GM21528 (cell line): Measurements from ENCODE around the gene SLC26A8.
"Not testable (repeated sequence)": the region's sequence is repeated elsewhere in the genome, so short reads cannot be mapped to it uniquely, and the experiment has no call there.

Experiments
- ATAC-seq: cut with Tn5 transposase; IDR thresholded peaks from one replicate; pipeline ENCODE4 v1.9.1; 2021; ENCODE audit warnings: mild to moderate bottlenecking, moderate library complexity; ENCODE audit not compliant: unreplicated experiment, low FRiP score

SLC26A8 gene

DNA sequence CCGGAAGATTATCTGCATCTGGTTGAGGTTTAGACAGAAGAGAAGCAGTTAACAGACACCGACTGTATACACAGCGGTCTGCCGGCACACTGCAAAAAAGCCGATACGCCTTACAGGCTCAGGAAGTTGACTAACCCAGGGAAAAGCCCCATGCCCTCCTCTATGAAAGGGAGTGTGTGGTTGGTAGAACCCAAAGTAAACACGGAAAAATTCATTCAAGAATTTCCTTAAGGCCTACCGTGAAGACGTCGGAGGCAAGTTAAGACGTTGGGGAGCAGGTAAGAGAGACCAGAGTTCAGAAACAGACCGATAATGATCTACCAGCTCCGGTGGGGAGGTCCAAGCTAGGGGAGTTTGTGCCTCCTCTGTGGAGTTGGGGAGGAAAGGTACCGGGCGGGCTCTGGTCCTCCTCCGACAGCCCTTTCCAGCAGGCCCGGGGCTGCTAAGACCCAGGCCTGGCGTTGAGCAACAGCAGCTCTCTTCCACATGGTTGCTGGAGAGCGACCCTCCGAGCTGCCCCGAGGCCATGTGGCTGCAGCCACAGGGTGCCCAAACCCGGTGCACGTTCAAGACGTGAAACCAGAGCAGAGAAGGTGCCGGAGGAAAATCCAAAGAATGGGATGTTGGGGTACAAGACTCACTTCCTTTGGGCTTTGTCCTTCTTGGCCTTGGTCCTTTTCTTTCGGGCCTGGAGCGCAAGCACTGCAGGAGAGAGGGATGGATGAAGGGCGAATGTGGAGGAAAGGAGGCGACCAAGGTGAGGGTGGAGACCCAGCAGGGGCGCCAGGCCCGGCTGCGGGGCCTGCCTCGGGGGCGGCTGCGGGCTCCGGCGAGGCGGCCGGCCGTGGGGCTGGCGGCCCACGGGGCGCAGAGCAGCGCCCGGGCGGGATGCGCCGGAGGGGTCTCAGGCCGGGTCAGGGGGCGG, 104.4 kb downstream of the SLC26A8 start:
- ATAC-seq, result peak; percentile 28

DNA sequence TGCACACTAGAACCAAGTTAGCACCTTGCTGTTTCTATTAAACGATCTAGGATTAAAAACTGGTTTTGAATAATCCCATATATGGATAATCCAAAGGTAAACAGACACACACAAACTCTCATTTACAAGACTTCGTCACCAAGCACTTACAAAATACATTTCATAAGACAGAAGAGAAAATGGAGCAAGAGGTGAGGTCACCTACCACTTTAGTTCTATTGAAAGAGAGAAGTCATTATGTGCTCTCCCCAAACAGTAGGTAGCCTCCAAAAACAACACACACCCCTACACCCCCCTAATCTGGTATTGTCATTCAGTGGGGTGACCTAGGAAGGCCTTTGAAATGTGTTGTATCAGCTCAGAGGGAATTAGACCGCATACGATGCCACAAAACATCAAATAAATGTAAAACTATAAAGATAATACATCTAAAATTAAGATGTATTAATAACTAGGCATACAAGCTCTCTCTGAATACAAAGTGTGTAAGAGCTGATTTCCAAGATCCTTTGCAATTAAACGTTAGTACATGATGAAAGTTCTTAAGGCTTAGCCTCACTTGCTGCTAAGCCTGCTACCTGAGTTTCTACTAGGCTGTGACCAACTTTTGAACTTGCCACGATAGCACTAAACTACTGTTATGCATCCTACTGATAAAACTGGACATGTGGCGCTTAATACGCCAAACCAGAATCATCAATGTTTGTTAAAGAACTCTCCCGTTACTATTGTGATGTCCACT, 105.2 kb downstream of the SLC26A8 start:
- no peak for ATAC-seq

DNA sequence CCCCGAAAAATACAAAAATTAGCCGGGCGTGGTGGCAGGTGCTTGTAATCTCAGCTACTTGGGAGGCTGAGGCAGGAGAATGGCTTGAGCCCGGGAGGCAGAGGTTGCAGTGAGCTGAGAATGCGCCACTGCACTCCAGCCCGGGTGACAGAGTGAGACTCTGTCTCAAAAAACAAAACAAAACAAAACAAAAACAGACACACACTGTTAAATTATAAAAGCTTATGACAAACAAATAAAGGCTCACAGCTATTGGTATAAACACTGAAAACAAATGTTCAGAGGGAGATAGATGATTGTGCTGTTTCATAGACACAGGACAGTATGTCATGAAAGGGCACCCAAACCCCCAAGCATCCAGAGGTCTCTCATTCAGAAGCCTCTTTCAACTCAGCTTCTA, 107.5 kb downstream of the SLC26A8 start:
- ATAC-seq, result not testable (repeated sequence)

DNA sequence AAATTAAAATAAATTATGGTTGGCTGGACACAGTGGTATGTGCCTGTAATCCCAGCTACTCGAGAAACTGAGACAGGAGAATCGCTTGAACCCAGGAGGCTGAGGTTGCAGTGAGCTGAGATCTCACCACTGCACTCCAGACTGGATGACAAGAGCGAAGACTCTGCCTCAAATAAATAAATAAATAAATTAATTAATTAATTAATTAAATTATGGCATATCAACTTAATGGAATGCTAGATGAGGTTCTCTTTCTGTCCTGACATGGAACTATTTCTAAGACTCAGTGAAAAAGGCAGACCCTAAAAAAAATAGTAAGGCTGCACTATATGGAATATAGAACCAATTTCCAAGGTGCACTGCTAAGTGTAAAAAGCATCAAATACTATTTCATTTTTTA, 108.4 kb downstream of the SLC26A8 start:
- ATAC-seq, result no peak

DNA sequence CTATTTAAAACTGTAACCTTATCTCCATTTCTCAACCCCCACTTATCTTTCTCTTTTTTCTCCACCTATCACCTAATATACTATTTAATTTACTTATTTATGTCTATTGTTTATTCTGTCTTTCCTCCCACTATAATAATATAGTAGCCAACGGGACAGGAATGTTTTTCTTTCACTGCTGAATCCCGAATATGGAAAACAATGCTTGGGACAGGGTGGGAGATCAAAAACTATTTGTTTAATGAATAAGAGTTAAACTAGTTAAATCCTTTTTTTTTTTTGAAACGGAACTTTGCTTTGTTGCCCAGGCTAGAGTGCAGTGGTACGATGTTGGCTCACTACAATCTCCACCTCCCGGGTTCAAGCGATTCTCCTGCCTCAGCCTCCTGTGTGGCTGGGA, 109.9 kb downstream of the SLC26A8 start:
- ATAC-seq, result no peak

DNA sequence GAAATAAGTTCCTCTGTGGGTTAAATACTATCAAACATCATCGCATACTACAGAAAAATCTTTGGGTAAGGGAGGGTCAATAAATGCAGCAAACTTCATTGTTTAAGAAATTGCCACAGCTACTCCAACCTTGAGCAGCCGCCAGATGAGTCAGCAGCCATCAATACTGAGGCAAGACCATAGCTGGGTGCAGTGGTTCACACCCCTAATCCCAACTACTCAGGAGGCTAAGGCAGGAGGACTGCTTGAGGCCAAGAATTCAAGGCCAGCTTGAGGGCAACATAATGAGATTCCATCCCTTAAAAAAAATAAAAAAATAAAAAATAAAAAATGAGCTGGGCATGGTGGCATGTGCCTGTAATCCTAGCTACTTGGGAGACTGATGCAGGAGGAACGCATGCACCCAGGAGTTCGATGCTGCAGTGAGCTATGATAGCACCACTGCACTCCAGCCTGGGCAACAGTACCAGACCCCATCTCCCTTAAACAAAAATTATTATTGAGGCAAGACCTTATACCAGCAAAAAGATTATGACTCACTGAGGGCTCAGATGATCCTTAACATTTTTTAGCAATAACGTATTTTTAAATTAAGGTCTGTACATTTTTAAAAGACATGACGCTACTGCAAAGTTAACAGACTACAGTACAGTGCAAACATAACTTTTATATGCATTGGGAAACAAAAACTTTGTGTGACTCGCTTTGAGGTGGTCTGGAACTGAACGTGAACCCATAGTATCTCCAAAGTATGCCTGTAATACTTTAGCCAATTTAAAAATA, 112.4 kb downstream of the SLC26A8 start:
- ATAC-seq, result no peak

DNA sequence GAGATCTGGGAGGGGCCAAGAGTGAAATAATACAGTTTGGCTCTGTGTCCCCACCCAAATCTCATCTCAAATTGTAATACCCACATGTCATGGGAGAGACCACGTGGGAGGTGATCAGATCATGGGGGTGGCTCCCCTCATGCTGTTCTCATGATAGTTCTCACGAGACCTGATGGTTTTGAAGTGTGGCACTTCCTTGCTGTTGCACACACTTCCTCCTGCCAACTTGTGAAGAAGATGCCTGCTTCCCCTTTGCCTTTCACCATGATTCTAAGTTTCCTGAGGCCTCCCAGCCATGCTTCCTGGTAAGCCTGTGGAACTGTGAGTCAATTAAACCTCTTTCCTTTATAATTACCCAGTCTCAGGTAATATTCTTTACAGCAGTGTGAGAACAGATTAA, 114.9 kb downstream of the SLC26A8 start:
- not testable (repeated sequence) for ATAC-seq

DNA sequence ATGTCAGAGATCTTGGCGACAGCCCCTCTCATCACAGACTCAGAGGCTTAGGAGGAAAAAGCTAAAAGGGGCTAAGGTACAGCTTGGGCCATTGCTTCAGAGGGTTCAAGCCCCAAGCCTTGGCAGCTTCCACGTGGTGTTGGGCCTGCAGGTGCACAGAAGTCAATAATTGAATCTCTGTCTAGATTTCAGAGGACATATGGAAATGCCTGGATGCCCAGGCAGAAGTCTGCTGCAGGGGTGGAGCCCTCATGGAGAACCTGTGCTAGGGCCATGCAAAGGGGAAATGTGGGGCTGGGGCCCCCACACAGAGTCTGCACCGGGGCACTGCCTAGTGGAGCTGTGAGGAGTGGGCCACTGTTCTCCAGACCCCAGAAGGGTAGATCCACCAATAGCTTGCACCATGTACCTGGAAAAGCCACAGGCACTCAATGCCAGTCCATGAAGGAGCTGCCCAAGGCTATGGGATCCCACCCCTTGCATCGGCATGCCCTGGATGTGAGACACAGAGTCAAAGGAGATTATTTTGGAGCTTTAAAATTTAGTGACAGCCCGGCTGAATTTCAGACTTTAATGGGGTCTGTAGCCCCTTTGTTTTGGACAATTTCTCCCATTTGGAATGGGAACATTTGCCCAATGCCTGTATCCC, 115.6 kb downstream of the SLC26A8 start:
- not testable (repeated sequence) for ATAC-seq

DNA sequence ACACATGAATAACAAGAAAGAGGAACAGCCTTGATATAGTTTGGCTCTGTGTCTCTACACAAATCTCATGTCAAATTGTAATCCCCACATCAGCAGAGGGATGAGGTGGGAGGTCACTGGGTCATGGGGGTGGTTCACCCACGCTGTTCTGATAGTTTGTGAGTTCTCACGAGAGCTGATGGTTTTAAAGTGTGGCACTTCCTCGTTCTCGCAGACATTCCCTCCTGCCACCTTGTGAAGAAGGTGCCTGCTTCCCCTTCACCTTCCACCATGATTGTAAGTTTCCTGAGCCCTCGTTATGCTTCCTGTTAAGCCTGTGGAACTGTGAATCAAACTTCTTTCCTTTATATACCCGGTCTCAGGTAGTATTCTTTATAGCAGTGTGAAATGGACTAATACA, 116.7 kb downstream of the SLC26A8 start:
- no peak for ATAC-seq

DNA sequence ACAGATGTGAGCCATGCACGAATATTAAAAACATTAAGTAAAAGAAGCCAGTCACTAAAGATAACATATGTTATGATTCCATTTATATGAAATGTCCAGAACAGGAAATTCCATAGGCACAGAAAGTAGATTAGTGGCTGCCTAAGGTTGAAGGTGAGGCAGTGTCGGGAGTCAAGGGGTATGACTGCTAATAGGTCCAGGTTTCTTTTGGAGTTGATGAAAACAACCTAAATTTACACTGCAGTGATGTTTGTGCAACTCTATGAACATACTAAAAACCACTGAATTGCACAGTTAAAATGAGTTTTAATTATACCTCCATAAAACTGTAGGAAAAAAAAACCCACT, 118.0 kb downstream of the SLC26A8 start:
- ATAC-seq, result no peak

DNA sequence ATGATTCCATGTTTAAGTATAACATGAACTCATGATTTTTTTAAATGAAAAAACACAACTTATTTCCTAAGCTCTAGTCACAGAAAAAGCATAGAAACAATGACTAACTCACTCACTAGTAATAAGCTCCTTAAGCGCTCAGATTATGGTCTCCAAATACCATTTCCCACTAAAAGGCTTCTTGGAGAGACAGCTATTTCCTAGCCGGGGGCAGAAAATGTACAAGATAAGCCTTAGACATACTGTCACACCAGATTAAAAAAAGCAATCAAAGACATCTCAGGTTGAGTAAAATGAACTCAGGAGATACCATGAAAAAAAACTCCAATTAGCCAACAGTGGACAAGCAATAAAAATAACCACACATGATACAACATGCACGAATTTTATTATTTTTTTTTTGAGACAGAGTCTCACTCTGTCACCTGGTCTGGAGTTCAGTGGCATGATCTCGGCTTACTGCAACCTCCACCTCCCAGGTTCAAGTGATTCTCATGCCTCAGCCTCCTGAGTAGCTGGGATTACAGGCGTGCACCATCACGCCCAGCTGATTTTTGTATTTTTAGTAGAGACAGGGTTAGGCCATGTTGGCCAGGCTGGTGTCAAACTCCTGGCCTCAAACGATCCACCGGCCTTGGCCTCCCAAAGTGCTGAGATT, 118.5 kb downstream of the SLC26A8 start:
- no peak for ATAC-seq

DNA sequence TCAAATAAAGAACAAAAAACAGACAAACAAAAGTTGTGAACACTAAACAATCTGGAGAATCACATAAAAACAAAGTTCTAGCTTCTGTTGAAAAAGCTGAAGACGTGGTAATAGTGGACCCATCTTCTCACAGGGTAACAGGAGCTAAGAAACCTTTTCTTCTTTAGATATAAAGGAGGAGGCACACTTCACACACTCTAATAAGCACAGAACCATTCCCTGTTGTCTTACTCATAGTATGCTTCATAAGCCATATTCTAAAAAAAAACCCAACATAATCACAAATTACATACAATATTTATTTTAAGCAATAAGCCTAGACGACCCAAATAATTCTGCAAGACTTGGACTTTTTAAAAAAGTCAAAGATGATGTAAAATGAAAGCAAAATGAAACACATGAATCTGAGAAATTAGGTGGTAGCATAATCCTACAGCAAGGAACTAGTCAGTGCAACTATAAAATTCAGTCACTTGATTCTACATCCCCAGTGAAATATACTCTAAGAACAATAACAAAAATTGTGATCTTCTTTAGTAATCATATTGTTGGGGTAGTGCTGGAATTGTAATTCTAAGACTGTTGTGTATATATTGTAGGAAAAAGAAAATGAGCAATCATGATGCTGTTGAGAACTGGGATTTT, 119.2 kb downstream of the SLC26A8 start:
- ATAC-seq, result no peak

DNA sequence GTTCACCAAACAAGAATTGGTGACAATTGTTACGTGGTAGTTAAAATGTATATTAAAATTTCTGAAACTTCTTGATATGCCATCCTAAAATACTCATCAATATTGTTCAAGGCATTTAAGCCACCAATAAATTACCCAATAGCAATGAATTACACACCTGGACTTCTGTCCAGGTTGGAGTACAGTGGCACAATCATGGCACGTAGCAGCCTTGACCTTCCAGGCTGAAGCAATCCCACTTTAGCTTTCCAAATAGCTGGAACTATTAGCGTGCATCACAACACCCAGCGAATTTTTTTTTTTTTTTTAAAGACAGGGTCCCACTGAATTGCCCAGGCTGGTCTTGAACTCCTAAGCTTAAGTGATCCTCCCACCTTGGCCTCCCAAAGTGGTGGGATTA, 120.8 kb downstream of the SLC26A8 start:
- no peak for ATAC-seq

DNA sequence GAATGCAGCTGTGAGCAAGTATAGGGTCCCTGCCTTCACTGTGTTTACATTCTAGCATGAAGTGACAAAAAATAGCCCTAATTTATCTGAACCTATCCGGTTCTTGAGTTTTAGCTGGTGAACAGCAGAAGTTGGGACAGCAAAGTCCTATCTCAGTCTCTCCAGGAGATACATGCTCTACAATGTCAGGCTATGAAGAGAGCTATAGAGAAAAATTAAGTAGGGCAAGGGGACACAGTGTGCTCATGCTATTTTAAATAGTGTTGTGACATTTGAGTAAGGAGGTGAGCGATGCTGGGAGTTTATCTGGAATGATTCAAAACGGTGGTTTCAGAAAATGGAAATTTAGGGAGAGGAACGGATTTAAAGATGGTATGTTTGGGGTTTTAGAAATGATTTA, 124.0 kb downstream of the SLC26A8 start:
- no peak for ATAC-seq

DNA sequence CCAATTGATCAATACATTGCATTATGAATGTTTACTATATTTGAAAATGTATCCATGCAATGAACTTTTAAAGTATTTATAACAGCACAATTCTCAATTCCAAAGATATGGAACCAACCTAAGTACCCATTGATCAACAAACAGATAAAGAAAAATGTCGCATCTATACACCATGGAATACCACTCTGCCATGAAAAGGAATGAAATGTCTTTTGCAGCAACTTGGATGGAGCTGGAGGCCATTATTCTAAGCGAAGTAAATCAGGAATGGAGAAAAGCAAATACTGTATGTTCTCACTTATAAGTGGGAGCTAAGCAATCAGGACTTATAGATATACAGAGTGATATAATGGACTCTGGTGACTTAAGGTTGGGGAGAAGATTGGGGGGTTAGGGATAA, 126.4 kb downstream of the SLC26A8 start:
- no peak for ATAC-seq

DNA sequence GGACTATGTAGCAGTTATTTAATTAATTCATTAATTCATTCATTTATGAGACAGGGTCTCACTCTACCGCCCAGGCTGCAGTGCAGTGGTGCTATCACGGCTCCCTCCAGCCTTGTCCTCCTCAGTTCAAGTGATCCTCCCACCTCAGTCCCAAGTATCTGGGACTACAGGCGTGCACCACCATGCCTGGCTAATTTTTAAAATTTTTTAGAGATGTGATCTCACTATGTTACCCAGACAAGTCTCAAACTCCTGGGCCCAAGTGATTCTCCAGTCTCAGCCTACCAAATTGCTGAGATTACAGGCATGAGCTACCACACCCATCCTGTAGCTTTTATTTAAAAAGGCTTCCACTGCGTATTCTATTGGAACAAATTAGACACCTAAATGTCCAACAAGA, 127.0 kb downstream of the SLC26A8 start:
- no peak for ATAC-seq

DNA sequence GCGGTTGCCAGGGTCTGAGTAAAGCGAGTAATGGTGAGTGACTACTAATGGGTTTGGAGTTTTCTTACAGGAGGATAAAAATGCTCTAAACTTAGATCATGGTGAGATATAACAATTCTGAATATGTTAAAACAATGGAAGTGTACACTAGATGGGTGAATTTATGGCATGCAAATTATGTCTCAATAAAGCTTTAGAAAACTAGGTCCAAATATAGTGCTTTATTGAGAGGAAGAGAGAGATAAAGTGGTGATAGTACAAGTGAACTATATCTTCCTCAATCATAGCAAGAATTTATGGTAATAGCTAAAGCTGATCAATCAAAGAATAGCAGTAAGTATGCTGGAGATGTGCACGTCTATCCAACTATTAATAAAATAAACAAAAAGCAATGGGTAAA, 127.4 kb downstream of the SLC26A8 start:
- no peak for ATAC-seq

DNA sequence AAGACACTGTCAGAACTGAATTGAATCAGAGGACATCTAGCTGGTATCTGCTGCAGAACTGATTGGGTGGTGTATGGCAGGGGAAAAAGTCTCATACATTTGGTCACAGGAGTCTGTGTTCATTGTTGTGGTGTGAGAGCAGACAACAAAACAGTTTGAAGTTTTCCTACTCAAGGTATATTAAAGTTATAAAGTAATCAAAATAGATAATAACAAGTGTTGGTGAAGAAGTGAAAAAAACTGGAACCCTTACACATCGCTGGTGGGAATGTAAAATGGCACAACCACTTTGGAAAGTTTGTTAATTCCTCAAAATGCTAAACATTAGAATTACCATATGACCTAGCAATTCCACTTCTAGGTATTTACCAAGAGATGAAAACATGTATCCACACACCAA, 128.2 kb downstream of the SLC26A8 start:
- ATAC-seq, result no peak

DNA sequence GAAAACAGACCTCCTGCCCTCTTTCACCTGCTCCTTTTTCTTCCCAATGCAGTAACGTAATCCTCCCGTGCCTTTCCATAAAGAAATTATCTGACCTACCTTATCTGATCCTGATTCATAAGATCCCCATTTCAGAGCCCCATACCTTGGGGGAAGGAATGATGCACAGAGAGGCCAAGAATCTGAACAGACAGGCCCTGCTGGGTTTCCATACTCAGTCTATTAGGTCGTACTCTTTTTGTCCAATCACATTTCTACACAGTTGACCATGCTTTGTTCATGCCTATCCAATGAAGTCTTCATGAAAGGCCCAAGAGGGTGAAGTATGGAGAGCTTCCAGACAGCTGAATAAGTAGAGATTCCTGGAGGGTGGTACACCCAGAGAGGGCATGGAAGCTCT, 128.9 kb downstream of the SLC26A8 start:
- ATAC-seq, result no peak

DNA sequence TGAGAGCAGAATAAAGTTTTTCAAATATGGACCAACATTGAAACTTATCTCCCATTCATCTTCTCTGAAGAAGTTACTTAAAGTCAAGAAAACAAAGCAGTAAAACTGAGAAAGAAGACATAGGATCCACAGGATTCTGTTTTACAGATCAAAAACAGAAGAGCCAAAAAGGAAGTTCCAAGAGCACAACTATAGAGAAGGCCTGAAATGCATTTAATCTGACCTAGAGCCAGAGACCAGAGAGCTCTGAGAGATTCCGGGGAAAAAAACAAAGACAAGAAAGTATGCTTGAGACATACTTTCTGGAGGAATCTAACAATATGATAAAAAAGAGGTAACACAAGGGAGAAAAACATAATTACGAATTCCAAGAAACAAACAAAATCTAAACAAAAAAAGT, 129.7 kb downstream of the SLC26A8 start:
- no peak for ATAC-seq
